ENCODE data around the gene PRKCA.

GRCh38 chr17:66467766-66468165 is 165.4 kb downstream of the PRKCA start:
- TF ChIP-seq CTCF (IDR thresholded peaks at IDR 0.05; ENCODE audit: low read depth, low read length, poor library complexity, severe bottlenecking) (no peak), EZH2phosphoT487 (IDR thresholded peaks at IDR 0.05; ENCODE audit: borderline replicate concordance, low read length) (no peak)

All from DOHH2 (cell line).